Thyroid gland (tissue), 4 donors: ENCODE measurements around the gene FZR1. TPM values are rescaled to one million over a fixed set of nuclear protein-coding genes. Genes with fewer than 3 reads are reported as not detected.

ENCODE experiments used
- DNase-seq, 2 donors: peaks; one replicate each; pipeline ENCODE4 v3.0.0-alpha.2; 2019
- H3K27ac ChIP-seq, 3 donors: fragments of 200-600 bp; sonication (generic); 1 replicate in 2 of 3; 2 replicates in 1 of 3; pipeline ENCODE4 v1.5.1; 2016 to 2019; ENCODE audit warnings: mild to moderate bottlenecking in 1 of 3, moderate library complexity in 1 of 3
- H3K27me3 ChIP-seq: fragments of 200-600 bp; sonication (generic); one replicate; pipeline ENCODE4 v1.5.1; 2019
- H3K36me3 ChIP-seq, 2 donors: fragments of 200-600 bp; sonication (generic); one replicate each; pipeline ENCODE4 v1.5.1; 2016 to 2019
- H3K4me1 ChIP-seq, 2 donors: fragments of 200-600 bp; sonication (generic); one replicate each; pipeline ENCODE4 v1.5.1; 2017 to 2019
- H3K4me3 ChIP-seq, 3 donors: fragments of 200-600 bp; sonication (generic); replicated peaks in 1 of 3; 1 replicate in 2 of 3; 2 replicates in 1 of 3; pipeline ENCODE4 v1.5.1; 2016; ENCODE audit warnings: mild to moderate bottlenecking in 1 of 3
- H3K9me3 ChIP-seq: fragments of 200-600 bp; sonication (generic); one replicate; pipeline ENCODE4 v1.5.1; 2017
- CTCF ChIP-seq, 6 experiments: fragments of 200-600 bp in 3 of 6; fragments of 450-650 bp in 3 of 6; sonication (generic) in 3 of 6; IDR thresholded peaks; one replicate each; pipeline ENCODE4 v1.5.1; 2016 to 2019; ENCODE audit warnings: antibody characterized with exemption in 6 of 6, mild to moderate bottlenecking in 2 of 6, inconsistent platforms in 1 of 6, moderate library complexity in 1 of 6
- POLR2A ChIP-seq, 2 donors: fragments of 450-650 bp; IDR thresholded peaks; one replicate each; pipeline ENCODE4 v1.6.1; 2017; ENCODE audit warnings: antibody characterized with exemption in 2 of 2, mild to moderate bottlenecking in 2 of 2, moderate library complexity in 1 of 2
- WGBS, 2 donors: methylation state at CpG; one replicate each; pipeline ENCODE4 v1.1.5; 2017; 5-methylcytosine and 5-hydroxymethylcytosine counted together
- intact Hi-C: fragments of 100-400 bp; cut with DNase I; formaldehyde crosslinking; loops from one replicate; pipeline ENCODE4 v1.15.1; 2023
- total RNA-seq, 4 donors: library from RNA; depleted of rRNA; stranded (reverse); fragments of >200 nt; gene quantifications; one replicate each; pipeline ENCODE4 v1.2.3, GENCODE V29; 2016

Gene FZR1
- total RNA-seq, 4 donors from 2014 or later = 28.6 to 56.0 (median 36.1) TPM

DNA sequence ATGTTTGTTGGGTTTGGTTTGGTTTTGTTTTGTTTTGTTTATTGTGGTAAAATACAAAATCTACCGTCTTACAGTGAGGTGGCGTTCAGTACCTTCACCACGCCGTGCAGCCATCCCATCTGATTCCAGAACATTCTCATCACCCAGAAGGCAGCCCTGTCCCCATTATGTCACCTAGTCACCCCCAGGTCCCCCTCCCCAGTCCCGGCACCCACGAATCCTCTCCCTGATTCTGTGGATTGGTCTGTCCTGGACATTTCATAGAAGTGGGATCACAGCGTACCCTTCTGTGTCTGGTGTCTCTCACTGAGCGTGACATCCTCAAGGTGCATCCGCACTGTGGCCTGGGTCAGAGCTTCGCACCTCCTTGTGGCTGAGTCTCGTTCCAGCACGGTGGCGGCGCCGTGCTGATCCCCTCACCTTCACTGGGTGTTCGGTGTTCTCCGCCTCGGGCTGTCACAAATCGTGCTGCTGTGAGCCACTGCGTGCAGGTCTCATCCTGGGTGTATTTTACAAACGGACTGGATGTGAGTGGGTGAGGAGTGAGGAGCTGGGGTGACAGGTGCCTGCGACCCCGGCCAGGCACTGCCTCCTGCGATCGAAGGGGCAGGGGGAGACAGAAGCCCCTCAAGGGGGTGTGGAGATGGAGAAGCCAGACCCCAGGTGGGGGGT, 32.3 kb downstream of the FZR1 start:
- Histone ChIP-seq H3K4me1 (no peaks in the 10 kb centered on the region), H3K4me3 (no peak overlapping the region), H3K27ac (no peak overlapping the region), H3K27me3 (no peaks in the 10 kb centered on the region), H3K36me3 (peaks cover 24 to 31% of the 10 kb centered on the region in 2 donors), H3K9me3 (no peaks in the 10 kb centered on the region)
- intact Hi-C loops = no loop called here
- TF ChIP-seq CTCF (IDR thresholded peaks at IDR 0.05) = no peak
- DNase-seq = no peak
- 88 to 95% methylated on average over 8 to 25 of the region's 25 CpGs for WGBS, 2 donors

- intact Hi-C loops = no loop called here
- Histone ChIP-seq H3K4me3 (no peak within 1 kb of the TSS), H3K4me1 (no peaks in the 10 kb centered on the region), H3K27me3 (no peaks in the 10 kb centered on the region), H3K36me3 (peaks cover 20 to 24% of the 10 kb centered on the region in 2 donors), H3K9me3 (no peaks in the 10 kb centered on the region), H3K27ac (no peak within 1 kb of the TSS)
- WGBS, 2 donors = 74 to 75% methylated on average over 19 to 27 of the region's 28 CpGs
- TF ChIP-seq CTCF (IDR thresholded peaks at IDR 0.05) (no peak), POLR2A (IDR thresholded peaks at IDR 0.05) (no peak)
- DNase-seq = no peak
These were observed 33.0 kb downstream of the FZR1 start, which contains the start of gene TEKTIP1 for GRCh38 chr19:3538965-3539755. Gene TEKTIP1, plus strand, starts transcription at chr19:3539174. Its CDS starts 4 bp downstream, at chr19:3539178.

GRCh38 chr19:3539756-3540118, 33.6 kb downstream of the FZR1 start:
- TF ChIP-seq CTCF (IDR thresholded peaks at IDR 0.05) (no peak), POLR2A (IDR thresholded peaks at IDR 0.05) (no peak)
- 100% methylated on average over 1 of the region's 1 CpG for WGBS, 2 donors
- Histone ChIP-seq H3K4me3 (no peak overlapping the region), H3K27me3 (no peaks in the 10 kb centered on the region), H3K9me3 (no peaks in the 10 kb centered on the region), H3K27ac (no peak overlapping the region), H3K36me3 (peaks cover 18 to 19% of the 10 kb centered on the region in 2 donors), H3K4me1 (no peaks in the 10 kb centered on the region)
- intact Hi-C loops = no loop called here
- DNase-seq = no peak

GRCh38 chr19:3543150-3544057, 37.3 kb downstream of the FZR1 start:
- 88 to 91% methylated on average over 24 to 26 of the region's 47 CpGs for WGBS, 2 donors
- H3K36me3 ChIP-seq = no peaks in the 10 kb centered on the region
- H3K9me3 ChIP-seq = no peaks in the 10 kb centered on the region
- no peak overlapping the region for H3K27ac ChIP-seq
- DNase-seq = no peak
- intact Hi-C loops = loop anchor here (2.0 kb wide), 1 partner anchor 75 kb away; no protein-coding TSS in a partner anchor
- no peaks in the 10 kb centered on the region for H3K4me1 ChIP-seq
- H3K4me3 ChIP-seq = no peak overlapping the region
- no peak for TF ChIP-seq POLR2A (IDR thresholded peaks at IDR 0.05)
- no peak for TF ChIP-seq CTCF (IDR thresholded peaks at IDR 0.05)
- H3K27me3 ChIP-seq = no peaks in the 10 kb centered on the region
